Measurements from ENCODE around the gene ARID3A. TPM values are rescaled to one million over a fixed set of nuclear protein-coding genes. Genes with fewer than 3 reads are reported as not detected.
A peak's percentile ranks its signal among the peaks of the same experiment; 100 is the strongest.

Gene ARID3A
- total RNA-seq, 1 donor from 2014 or later, result 5.0 TPM

DNA sequence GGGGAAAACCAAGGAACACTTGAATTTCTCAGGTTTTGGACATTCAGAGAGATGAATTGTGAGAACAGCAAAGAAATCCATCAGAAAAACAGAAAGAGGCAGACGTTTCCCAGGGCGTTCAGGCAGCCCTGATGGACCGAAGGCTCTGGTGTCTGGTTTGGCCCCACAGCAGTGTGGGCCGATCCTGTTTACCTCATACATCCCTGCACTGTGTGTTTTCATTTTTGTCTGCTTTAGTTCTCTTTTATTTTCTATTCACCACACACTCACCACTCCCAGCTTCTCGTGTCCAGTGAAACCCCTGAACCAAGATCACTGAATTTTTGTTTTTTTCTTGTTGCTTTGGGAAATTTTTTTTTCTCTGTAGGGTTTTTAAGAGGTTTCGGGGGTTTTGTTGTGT, 46.4 kb downstream of the ARID3A start:
- ATAC-seq (ENCODE audit: poor library complexity), result no peak
- DNase-seq, result no peak
- intact Hi-C loops (cut with DNase I), result no loop called here

DNA sequence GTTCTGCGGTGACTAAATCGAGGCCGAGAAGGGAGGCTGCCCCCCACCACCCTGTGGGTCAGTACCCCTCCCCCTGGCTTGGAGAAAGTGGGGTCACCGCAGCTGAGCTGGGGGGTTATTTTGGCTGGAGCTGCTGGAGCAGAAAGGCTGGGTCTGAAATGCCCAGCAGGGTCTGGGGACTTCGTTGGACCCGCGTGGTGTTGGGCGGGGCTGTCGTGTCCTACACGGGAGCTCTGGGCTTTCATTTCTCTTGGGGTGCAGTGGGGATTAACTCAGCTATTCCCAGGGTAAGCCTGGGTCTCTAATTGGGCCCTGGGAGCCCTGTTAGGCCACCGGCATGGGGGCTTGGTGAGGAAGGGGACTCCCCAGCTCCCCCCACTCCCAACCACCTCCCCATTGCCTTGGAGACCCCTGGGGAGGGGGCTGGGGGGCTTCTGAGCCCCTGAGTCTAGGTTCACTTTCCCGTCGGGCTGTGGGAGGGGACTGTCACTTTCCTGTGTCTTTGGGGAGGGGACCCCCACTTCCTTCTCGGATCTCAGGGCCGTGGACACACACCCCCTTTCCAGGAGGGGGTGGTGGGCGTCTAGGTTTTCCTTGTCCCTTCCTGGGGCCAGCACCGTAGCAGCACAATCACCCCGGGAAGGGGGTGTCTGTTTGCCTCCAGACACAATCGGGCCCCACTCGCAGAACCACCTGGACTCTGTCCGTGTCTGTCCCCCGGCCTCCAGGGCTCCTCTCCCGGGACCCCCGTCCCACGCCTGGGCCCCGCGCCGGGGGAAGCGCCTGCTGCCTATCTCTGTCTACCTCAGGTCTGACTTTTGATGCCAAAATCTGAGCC, 48.1 kb downstream of the ARID3A start:
- DNase-seq (no peak), ATAC-seq (ENCODE audit: poor library complexity) (no peak)
- intact Hi-C loops (cut with DNase I), result no loop called here

DNA sequence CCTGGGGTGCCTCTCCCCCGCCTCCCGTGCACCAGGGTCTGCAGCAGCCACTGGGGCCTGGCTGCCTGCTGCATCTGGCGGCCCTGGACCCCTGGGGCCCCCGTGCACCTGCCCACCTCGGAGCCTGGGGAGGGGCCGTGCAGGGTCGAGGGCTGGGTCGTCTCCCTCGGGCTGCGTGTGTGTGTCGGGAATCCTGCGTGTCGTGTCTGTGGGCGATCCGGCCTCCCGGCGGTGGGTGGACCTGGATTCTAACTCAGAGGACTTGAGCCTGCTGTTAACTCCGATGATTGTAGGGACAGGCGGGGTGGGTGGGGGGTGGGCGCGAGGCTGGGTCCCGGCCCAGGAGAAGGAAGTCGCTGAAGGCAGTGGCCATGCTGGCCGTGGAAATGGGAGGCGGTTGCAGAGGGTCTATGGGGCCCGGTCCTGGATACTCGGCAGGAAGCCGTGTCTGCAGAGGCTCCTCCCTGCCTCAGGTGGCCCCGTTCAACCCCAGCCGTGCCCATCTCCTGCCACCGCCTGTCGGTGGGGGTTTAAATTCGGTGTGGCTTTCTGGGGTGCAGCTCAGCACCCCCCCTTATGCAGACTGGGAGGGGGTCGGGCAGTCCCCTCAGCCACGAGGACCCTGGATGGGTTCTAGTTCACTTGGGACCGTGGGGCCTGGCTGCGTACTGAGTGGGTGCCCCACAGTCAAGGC, 48.9 kb downstream of the ARID3A start:
- ATAC-seq (ENCODE audit: poor library complexity), result no peak
- DNase-seq, result no peak
- intact Hi-C loops (cut with DNase I), result no loop called here

DNA sequence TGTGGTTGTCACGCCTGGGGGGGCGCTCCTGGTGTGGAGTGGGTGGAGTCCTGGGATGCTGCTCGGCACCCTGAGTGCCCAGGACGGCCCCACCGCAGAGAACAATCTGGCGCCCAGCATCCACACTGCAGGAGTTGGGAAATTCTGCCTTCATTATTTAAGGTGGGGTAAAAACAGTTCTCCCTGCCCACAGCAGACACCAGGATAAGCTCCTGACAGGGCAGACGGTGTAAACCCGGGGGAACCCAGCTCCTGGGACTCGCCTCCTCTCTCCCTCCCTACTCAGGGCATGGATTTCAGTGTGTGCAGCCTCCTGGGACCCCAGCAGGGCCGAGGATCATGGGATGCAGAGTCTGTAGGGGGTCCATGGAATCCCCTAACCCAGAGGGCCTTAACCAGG, 50.6 kb downstream of the ARID3A start:
- ATAC-seq (ENCODE audit: poor library complexity) (no peak), DNase-seq (no peak)
- intact Hi-C loops (cut with DNase I), result no loop called here

DNA sequence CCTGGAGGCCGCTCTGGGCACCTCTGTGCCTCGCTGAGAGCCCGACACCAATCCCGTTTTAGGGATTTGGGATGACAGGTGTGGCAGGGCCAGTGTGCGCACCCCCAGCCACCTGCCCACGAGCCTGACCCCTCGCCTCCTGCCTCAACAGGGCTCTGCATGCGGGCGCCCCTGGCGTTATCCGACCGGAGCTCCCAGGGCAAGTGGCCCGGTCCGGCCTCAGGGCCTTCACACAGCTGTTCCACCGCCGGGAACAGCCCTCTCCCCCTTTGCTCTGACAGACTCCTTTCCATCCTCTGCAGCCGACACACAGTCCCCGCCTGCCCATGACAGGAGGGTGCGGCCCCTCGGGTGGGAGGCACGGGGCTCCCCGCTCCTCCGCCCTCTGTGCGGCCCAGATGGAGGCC, 51.2 kb downstream of the ARID3A start:
- ATAC-seq (ENCODE audit: poor library complexity), result no peak
- no peak for DNase-seq
- intact Hi-C loops (cut with DNase I), result no loop called here

DNA sequence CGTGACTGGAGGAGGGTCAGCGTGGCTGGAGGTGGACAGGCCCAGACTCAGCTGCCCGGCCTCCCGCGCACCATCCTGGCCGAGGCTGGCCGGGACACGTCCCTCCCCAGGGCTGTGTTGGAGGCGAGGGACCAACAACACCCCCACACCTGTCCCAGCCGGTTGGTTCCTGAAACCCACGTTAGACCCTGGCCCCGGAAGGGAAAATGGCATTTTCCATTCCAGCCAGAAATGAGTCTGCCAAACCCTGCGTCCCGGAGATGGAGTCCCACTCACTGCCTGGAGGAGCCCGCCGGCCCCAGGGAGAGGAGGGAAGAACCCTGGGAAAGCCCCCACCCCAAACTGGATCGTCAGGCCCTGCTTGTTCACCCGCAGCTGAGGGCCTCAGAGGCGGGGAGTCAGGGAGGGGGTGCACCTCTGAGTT, 53.5 kb downstream of the ARID3A start:
- no peak for DNase-seq
- ATAC-seq (ENCODE audit: poor library complexity), result no peak
- intact Hi-C loops (cut with DNase I), result no loop called here

DNA sequence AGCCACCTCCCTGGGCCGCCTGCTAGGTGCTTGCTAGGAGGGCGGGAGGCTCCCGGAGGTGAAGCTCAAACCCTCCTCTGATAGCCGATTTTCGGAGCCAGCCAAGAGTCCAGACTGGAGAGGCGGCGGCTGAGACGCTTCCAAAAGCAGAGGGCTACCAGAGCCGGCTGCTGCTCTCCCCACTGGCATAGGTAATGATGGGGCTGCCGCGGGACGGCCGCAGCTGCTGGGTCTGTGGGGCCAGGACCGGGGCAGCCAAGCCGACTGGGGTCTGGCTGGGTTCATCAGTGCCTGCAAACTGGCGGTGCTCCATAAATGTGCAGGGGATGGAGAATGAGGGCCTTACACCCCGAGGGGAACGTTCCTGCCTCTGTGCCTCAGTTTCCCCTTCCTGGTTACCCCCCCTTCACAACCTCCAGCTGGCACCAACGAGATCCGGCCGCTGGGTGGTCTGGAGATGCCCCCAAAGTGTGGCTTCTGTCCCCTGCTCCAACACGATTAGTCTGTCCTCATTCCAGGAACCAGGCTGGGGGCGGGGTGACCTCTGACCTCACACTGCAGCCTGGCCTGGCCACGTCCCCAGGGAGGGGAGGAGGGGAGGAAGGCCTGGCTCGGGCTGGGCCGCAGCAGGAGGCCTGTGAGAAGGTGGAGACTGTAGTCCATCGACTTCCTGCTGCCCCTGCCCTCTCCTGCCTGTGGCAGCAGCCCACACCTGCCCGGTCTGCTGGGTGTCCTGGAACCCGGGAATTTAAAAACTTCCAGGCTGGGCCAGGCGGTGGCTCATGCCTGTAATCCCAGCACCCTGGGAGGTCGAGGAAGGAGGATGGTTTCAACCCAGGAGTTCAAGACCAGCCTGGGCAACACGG, 54.5 kb downstream of the ARID3A start:
- ATAC-seq (ENCODE audit: poor library complexity), result no peak
- intact Hi-C loops (cut with DNase I), result loop anchor here (10.0 kb wide), 1 partner anchor 216 kb away; no protein-coding TSS in a partner anchor
- no peak for DNase-seq

DNA sequence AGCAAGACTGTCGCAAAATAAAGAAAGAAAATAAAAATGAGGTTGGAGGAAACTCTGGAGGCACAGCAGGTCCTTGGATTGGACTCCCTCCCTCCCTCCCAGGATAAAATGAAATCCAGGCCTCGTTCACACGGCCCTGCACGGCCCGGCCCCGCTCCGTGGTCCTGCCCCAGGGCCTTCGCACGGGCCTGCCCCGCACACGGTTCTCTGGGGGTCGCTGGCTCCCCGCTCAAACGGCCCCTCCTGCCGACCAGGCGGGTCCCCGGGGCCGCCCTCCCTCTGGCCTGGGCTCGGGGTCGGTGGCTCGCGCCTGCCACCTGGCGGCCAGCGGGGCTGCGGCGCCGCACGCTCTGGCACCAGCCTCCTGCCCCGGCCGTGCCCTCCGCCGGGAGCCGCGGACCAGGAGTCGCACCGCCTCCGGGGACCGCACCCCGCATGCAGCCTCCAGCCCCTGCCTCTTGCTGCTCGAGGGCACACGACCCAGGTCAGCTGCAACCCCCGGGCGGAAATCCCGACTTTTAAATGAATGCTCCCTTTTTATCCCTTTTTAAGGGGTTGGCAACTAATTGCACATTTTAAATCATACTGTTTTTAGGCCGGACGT, 56.8 kb downstream of the ARID3A start:
- DNase-seq (peak; percentile 86), ATAC-seq (ENCODE audit: poor library complexity) (peak; percentile 89)
- intact Hi-C loops (cut with DNase I), result loop anchor here (2.0 to 10.0 kb wide), 2 partner anchors 60 to 218 kb away; no protein-coding TSS in a partner anchor

DNA sequence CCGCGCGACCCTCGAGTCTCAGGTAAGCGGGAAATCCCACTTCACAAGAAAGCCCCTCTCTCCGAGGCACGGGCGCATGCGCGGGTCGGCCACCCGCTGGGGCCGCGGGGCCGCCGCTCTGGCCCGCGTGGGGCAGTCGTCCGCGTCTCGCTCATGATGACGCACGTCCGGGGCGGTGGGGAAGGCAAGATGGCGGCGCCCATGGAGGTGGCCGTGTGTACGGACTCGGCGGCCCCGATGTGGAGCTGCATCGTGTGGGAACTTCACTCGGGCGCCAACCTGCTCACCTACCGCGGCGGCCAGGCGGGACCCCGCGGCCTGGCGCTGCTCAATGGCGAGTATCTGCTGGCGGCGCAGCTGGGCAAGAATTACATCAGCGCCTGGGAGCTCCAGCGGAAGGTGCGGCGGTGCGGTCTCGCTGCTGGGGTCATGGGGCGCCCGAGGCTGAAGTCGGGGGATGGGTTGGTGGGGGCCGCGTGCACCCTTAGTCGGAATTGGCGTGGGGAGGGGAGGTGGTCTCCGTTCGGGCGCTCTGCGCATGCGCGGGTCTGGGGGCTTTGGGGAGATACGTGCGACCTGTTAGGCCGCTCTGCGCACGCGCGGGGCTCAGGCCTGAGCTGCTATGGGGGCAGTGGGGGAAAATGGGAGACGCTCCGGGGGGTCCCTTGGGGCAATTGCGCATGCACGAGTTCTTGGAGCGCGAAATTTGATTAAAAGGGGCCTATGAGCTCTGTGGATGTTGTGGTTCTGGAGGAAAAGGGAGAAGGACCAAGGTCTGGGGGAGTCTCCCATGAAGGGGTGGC, 58.5 kb downstream of the ARID3A start, which contains the start of gene WDR18:
Gene WDR18 (plus strand): TSS at position 181 of the 803 bp plus-strand sequence. CDS start 9 bp downstream, at position 190.
- peak; percentile 98 for ATAC-seq (ENCODE audit: poor library complexity)
- intact Hi-C loops (cut with DNase I), result loop anchor here (10.0 kb wide), 1 partner anchor 220 kb away; no protein-coding TSS in a partner anchor
- peak; percentile 97 for DNase-seq

DNA sequence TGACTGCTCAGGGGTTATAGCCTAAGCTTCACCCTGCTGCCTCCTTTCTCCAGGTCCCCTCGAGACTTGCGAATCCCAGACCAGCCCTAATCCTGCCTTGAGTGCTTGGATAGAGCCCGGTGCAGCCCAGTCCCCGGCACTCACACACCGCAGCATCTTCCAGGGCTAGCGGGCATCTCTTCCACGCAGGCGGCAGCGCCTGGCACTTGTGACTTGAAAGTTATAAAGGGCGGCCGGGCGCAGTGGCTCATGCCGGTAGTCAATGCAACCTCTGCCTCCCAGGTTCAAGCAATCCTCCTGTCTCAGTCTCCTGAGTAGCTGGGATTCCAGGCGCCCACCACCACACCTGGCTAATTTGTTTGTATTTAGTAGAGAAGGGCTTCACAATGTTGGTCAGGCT, 60.2 kb downstream of the ARID3A start:
- intact Hi-C loops (cut with DNase I), result loop anchor here (10.0 kb wide), 1 partner anchor 221 kb away; no protein-coding TSS in a partner anchor
- DNase-seq (no peak), ATAC-seq (ENCODE audit: poor library complexity) (no peak)

DNA sequence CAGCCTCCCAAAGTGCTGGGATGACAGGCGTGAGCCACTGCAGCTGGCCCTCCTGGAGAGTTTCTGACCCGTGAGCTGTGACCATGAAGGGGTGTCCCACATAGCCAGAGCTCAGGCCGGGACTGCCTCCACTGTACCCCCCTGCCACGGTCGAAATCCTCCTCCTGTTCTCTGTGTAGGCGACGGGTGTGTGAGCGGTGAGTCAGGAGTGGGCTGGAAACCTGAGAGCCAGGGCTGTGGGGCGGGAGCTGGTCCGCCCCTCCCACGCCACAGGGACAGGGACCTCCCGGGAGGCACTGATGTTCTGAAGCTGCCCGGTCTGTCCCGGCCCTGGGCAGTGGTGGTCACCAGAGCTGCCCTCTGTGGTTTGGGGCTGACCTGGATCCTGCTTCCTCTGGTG, 62.2 kb downstream of the ARID3A start:
- ATAC-seq (ENCODE audit: poor library complexity) (no peak), DNase-seq (no peak)
- intact Hi-C loops (cut with DNase I), result loop anchor here (10.0 kb wide), 1 partner anchor 223 kb away; no protein-coding TSS in a partner anchor

DNA sequence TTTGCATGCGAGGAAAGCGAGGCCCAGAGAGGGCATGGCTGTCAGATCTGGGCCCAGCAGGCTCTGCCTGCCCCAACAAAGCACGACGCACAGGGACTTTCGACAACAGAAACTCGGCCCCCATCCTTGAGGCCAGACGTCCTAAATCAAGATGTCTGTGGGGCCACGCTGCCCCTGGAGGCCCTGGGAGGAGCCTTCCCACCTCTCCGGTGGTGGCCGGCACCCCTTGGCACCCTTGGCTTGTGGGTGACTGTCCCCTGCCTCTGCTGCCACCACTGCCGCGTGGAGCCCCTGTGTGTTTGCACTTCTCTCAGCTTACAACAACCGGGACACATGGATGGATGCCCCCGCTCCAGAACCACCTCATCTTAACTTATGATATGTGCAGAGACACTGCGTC, 62.7 kb downstream of the ARID3A start:
- DNase-seq, result no peak
- intact Hi-C loops (cut with DNase I), result loop anchor here (10.0 kb wide), 1 partner anchor 224 kb away; no protein-coding TSS in a partner anchor

DNA sequence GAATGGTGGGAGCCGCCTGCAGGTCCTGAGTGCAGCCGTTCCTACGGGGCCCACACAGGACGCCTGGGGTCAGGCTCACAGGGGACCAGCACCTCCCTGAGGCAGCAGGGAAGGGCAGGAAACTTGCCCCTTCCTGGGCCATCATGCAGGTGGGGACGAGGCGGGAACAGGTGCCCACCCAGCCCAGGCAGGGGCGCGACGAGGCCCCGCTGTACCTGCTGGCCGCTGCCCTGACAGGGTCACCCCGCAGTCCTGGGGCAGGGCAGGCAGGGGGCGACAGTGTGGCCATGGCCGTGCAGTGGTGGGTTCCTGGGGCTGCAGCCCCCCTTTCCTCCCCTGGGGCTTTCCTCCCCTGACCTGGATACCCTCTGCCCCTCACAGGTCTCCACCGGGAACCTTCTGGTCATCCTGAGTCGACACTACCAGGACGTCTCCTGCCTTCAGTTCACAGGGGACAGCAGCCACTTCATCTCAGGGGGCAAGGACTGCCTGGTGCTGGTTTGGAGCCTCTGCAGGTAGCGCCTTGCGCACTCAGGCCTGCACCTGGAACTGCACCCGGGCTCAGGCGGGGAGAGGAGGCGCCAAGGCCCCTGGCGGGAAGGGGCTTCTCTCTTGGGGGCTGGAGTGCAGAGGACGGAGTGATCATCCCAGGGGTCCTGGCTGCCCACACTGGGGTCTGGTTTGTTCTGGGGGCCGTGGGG, 63.7 kb downstream of the ARID3A start:
- ATAC-seq (ENCODE audit: poor library complexity) (no peak), DNase-seq (no peak)
- intact Hi-C loops (cut with DNase I), result loop anchor here (10.0 kb wide), 1 partner anchor 225 kb away; no protein-coding TSS in a partner anchor

More for the DNA sequence above, 62.7 kb downstream of the ARID3A start:
- ATAC-seq (ENCODE audit: poor library complexity), result no peak

DNA sequence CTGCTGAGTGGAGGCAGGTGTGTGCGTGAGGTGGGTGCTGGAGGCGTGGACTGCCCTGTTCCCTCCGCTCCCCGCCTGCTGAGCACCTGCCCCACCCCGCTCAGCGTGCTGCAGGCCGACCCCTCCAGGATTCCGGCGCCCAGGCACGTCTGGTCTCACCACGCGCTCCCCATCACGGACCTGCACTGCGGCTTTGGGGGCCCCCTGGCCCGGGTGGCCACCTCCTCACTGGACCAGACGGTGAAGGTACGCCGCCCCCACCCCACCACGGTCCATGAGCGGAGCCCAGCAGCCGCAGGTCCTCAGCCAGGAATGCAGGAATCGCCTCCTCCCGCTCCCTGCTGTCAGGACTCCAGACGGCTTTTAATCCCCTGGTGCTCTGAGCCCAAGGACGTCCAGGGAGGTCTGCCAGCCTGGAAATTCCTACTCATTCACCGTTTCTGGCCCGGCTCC, 64.3 kb downstream of the ARID3A start:
- no peak for DNase-seq
- intact Hi-C loops (cut with DNase I), result no loop called here
- ATAC-seq (ENCODE audit: poor library complexity), result no peak

DNA sequence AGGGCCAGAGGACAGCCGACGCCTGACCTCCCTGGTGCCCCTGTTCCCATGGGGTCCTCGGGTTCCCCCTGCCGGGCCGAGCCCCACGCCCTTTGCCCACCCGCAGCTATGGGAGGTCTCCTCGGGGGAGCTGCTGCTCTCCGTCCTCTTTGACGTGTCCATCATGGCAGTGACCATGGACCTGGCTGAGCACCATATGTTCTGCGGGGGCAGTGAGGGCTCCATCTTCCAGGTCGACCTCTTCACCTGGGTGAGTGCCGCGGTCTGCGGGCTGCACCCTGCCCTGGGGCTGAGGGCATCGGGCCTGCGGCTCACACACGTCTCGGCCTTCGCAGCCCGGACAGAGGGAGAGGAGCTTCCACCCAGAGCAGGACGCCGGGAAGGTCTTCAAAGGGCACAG, 64.9 kb downstream of the ARID3A start:
- no peak for ATAC-seq (ENCODE audit: poor library complexity)
- intact Hi-C loops (cut with DNase I), result no loop called here
- no peak for DNase-seq

DNA sequence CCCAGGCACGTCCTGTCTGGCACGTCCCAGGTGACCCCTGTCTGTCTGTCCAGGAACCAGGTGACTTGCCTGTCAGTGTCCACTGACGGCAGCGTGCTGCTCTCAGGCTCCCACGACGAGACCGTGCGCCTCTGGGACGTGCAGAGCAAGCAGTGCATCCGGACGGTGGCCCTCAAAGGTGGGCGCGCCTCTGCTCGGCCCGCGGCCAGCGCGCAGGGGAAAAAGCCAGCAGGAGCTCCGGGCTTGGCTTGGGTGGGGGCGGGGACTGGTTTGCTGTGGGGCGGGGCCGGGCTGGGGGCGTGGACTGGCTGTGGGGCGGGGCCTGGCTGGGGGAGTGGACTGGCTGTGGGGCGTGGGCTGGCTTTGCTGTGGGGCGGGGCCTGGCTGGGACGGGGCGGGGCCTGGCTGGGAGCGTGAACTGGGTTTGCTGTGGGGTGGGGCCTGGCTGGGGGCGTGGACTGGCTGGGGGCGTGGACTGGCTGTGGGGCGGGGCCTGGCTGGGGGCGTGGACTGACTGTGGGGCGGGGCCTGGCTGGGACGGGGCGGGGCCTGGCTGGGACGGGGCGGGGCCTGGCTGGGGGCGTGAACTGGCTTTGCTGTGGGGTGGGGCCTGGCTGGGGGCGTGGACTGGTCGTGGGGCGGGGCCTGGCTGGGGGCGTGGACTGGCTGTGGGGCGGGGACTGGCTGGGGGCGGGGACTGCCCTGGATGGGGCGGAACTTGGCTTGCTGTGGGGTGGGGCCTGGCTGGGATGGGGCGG, 65.5 kb downstream of the ARID3A start:
- intact Hi-C loops (cut with DNase I), result no loop called here
- no peak for DNase-seq
- ATAC-seq (ENCODE audit: poor library complexity), result peak; percentile 26

All from Right ventricle myocardium superior (tissue), 1 donor.